Stromal cell of bone marrow (primary cell): ENCODE results near the gene VN1R2.
"Not testable (repeated sequence)": the region's sequence is repeated elsewhere in the genome, so short reads cannot be mapped to it uniquely, and the experiment has no call there.

Experiments used
- DNase-seq: peaks from one replicate; pipeline ENCODE4 v3.0.0-alpha.2; 2012; ENCODE audit warnings: low read depth

VN1R2 gene, protein sequence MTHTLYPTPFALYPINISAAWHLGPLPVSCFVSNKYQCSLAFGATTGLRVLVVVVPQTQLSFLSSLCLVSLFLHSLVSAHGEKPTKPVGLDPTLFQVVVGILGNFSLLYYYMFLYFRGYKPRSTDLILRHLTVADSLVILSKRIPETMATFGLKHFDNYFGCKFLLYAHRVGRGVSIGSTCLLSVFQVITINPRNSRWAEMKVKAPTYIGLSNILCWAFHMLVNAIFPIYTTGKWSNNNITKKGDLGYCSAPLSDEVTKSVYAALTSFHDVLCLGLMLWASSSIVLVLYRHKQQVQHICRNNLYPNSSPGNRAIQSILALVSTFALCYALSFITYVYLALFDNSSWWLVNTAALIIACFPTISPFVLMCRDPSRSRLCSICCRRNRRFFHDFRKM

DNA sequence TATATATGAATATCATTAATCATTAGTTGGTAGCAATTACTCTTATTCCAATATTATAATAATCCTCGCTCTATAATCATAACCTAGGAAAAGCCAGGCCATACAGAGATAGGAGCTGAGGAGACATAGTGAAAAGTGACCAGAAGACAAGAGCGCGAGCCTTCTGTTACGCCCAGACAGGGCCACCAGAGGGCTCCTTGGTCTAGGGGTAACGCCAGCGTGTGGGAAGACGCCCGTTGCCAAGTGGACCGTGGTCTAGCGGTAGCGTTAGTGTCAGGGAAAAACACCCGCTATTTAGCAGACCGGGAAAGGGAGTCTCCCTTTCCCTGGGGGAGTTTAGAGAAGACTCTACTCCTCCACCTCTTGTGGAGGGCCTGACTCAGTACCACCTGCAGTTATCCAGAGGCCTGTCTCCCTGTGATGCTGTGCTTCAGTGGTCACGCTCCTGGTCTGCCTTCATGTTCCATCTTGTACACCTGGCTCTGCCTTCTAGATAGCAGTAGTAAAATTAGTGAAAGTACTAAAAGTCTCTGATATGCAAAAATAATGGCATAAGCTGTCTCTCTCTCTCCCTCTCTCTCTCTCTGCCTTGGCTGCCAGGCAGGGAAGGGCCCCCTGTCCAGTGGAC lies at the start of gene VN1R2:
VN1R2 (plus strand) TSS at position 578 of the 628 bp plus-strand sequence. CDS start 84 bp downstream, outside the sequence.
- not testable (repeated sequence) for DNase-seq

DNA sequence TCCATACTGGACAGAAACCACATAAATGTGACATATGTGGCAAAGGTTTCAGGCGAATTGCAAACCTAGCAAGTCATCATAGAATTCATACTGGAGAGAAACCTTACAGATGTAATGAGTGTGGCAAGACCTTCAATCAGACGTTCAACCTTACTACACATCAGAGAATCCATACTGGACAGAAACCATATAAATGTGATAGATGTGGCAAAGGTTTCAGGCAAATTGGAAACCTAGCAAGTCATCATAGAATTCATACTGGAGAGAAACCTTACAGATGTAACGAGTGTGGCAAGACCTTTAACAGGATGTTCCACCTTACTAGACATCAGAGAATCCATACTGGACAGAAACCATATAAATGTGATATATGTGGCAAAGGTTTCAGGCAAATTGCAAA lies 46.5 kb upstream of the VN1R2 start:
- not testable (repeated sequence) for DNase-seq

DNA sequence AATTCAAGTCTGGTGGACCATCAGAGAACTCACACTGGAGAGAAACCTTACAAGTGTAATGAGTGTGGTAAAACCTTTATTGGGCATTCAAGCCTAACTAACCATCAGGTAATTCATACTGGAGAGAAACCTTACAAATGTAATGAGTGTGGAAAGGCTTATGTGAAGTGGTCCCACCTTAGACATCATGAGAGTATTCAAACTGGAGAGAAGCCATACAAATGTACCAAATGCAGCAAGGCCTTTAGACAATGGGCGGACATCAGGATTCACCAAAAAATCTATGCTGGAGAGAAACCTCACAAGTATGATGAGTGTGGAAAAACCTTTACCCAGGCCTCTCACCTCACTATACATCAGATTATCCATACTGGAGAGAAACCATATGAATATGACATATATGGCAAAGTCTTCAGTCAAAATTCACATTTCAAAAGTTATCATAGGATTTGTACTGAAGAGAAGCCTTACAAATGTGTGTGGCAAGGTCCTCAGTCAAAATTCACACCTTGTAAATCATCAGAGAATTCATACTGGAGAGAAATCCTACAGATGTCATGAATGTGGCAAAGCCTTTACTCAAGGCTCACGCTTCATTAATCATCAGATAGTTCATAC lies 45.3 kb upstream of the VN1R2 start:
- no peak for DNase-seq

DNA sequence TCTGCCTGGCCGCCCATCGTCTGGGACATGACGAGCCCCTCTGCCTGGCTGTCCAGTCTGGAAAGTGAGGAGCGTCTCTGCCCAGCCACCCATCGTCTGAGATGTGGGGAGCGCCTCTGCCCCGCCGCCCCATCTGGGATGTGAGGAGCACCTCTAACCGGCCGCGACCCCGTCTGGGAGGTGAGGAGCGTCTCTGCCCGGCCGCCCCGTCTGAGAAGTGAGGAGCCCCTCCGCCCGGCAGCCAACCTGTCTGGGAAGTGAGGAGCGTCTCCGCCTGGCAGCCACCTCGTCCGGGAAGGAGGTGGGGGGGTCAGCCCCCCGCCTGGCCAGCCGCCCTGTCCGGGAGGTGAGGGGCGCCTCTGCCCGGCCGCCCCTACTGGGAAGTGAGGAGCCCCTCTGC lies 35.4 kb upstream of the VN1R2 start:
- not testable (repeated sequence) for DNase-seq

DNA sequence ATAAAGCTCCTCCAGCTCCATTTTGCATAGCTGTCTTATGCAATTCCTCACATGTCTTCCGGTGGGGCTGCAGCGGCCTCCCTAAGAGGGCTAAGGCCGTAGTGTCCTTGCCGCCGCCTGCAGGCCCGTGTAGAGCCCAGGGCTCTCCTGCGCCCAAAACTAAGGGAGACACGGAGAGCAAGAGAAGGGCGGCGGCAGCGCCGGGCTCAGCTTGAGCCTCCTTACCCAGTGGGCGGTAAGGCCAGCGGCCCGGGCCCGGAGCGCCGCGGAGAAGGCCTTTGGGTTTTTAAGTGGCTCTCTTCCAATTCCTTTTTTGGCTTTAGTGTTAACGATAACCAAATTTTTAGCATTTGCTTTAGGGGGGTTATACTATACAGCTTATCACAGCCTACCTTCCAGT lies 33.5 kb upstream of the VN1R2 start:
- no peak for DNase-seq

DNA sequence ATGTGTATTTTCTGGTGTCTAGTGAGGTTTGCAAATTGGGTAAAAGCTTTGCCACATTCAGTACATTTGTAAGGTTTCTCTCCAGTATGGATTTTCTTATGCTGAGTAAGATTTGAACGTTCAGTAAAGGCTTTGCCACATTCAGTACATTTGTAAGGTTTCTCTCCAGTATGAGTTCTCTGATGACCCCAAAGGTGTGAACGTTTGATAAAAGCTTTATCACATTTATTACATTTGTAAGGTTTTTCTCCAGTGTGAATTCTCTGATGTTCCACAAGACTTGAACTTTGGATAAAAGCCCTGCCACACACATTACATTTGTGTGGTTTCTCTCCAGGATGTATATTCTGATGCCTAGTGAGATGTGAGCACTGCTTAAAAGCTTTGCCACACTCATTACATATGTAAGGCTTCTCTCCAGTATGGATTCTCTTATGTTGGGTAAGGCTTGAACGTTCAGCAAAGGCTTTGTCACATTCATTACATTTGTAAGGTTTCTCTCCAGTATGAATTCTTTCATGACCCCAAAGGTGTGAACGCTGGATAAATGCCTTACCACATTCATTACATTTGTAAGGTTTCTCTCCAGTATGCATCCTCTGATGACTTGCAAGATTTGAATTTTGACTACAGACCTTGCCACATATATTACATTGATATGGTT lies 20.8 kb upstream of the VN1R2 start:
- DNase-seq = no peak

DNA sequence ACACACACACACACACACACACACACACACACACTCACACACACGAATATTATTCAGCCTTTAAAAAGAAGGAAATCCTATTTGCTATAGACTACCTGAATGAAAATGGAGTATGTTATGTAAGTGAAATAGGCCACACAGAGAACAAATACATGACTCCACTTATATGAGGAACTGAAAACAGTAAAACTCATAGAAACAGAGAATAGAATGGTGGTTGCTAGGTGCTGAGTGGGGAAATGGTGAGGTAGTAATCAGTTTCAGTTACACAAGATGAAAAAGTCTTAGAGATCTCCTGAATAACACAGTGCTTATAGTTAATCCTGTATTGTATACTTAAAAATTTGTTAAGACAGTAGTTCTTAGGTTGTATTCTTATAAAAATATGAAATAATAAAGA lies 11.6 kb upstream of the VN1R2 start:
- DNase-seq = no peak

DNA sequence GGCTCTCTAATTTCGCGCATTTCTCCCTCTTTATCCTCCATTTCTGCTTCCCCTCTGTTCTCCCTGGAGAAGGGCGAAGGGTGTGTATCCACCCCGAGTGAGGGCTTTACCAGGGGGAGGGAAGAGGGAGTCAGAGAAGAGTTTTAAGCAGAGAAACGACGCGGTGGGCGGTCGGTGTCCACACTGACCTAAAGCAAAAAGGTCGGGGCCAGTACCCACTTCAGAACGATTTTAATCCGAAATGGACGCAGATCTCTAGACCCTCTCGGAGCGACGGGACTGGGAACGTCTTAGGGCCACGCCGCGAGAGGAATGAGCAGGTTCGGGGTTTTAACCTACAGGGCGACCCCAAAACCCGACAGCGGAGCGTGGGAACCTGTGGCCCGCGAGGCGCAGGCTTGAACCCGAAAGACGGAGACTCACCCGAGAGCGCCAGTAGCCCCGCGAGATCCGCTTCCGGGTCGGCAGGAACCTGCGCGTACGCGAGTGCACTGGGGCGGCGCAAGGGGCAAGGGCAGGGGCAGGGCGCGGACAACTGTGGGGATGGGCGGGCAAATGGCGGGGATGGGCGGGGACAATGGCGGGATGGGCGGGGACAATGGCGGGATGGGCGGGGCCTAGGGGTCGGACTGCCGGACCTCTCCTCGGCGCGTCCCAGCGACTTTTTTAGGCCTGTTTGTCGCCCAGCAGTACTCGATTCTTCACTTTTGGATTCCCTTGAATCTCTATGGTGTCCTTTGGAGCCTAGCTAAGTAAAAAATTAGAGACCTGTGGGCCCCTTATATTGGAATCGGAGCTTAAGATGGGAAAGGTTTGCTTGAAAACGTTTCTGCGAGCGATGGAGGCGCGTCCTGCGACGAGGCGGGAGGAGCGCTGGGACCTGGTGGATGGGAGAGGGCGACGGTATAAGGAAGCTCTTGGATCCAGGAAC lies 3.4 kb upstream of the VN1R2 start, which contains the start of gene ZNF677:
ZNF677 (minus strand) TSS at position 463 of the 931 bp plus-strand sequence. CDS start 3,323 bp downstream, outside the sequence.
- DNase-seq = peak; percentile 74

DNA sequence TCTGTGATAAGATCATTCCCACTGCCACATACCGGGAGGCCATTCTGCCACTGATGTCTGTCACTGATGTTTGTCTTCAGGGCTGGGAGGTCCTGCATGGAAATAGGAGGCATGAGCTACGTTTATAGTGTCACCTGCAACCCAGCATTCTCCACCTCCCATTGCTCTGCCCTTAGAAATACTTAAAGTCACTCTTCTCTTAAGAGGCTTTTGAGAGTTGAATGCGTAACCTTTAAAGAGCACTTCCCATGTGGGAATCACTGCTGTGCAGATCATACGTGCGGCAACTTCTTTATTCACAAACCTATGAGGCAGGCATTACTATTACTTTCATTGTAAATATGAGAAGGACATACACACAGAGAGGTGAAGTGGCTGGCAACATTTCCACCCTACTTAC lies 9.5 kb downstream of the VN1R2 start, which contains the start of gene VN1R4:
VN1R4 (minus strand) TSS at position 101 of the 400 bp plus-strand sequence; CDS start at position 43, 58 bp downstream.
- DNase-seq = not testable (repeated sequence)

DNA sequence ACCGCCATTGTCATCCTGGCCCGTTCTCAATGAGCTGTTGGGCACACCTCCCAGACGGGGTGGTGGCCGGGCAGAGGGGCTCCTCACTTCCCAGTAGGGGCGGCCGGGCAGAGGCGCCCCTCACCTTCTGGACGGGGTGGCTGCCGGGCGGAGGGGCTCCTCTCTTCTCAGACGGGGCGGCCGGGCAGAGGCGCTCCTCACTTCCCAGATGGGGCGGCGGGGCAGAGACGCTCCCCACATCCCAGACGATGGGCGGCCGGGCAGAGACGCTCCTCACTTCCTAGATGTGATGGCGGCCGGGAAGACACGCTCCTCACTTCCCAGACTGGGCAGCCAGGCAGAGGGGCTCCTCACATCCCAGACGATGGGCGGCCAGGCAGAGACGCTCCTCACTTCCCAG lies 11.8 kb downstream of the VN1R2 start:
- not testable (repeated sequence) for DNase-seq

DNA sequence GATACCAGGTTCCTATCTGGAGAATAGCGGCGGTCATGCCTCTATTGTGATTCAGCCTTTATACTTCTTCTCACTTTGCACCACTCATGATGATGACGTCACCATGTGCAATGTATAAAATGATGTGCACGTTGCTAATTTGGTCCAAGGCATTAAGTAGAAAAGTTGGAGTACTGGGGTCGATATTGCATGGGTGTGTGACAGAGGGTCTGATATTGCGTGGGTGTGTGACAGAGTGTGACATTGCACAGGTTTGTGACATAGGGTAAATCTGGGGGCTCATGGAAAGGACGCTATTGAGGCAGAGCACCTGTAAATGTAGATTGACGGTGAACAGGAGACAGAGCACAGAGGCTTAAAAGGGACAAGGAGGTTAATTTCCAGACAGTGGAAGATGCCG lies 14.0 kb downstream of the VN1R2 start:
- no peak for DNase-seq

DNA sequence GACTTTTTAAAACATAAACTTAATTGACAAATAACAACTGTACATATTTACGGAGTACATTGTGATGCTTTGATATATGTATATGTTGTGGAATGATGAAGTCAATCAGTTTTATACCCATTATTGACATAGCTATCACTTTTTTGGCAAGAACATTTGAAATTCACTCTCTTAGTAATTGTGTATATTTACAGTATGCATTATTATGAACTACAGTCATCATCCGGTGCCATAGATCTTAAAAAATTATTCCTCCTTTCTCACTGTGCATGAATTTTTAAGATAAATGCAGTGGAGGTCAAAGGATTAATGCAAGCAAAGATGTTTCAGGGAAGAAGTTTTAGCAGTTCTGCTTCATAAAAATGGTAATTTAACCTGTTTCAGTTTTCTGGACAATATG lies 17.4 kb downstream of the VN1R2 start:
- no peak for DNase-seq

DNA sequence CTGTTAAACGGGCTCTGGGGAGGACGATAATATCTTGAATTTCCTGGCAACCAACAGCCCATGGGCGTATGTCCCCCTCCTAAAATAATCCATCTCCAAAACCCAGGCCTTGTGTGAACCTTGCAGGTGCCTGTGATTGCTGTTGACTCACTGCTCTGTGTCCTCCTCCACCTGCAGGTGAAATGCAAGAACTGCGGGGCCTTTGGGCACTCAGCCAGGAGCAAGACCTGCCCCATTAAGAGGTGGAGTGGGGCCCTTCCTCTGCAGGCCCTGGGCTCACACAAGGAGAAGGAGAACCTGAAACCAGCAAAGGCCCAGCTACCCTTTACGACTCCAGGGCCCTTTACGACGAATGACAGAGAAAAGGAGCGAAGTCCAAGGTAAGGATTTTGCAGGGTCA lies 23.9 kb downstream of the VN1R2 start:
- DNase-seq = not testable (repeated sequence)

DNA sequence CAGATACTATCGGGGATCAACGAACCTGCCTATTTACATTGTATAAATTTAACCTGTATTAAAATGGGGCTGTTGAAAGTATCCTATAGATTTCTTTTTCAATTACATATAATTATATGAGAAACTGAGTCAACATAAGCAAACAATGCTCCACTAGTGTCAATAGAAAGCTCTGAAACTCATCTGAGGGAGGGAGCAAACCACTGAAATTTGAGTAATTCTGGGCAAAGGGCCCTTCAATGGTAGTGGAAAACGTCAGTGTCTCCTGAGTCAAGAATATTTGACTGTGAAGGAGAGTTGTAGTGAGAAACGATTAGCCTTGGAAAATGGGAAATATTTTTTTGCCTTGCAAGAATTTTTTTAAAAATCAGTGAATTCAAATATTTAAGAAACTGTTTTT lies 27.0 kb downstream of the VN1R2 start:
- no peak for DNase-seq

DNA sequence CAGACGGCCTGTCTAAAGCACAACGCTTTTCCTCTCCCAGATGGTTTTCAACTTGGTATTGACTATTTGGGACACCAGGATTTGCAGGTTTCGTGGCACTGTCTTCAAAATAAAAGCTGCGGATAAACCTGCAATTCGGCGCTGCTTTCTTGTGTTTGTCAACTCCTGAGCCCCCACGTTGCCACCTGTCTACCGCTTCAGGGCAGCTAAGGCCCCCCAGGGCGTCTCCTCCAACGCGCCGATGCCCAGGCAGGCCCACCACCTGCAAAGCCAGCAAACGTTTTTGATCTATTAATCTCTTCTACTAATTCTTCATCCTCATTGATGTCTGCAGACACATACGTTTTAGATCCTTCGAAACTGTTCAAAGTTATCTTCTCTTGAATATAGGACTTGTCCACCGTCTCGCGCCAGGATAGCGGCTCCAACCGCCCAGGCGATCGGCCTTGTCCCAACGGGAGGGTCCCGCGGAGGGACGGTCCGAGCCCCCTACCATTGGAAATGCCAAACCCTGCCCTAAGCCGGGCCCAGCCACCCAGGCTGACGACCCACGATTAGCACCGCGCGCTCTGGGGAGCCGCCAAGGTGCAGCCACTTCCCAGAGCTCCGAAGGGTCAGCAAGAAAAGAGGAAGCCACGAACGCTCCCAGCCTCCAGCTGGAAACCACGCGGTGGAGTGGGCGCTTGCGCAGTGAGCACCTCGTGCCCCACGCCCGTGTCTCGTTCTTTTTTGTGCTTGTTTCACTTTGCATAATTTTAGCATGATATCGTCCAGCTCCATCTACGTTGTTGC lies 32.9 kb downstream of the VN1R2 start:
- no peak for DNase-seq

DNA sequence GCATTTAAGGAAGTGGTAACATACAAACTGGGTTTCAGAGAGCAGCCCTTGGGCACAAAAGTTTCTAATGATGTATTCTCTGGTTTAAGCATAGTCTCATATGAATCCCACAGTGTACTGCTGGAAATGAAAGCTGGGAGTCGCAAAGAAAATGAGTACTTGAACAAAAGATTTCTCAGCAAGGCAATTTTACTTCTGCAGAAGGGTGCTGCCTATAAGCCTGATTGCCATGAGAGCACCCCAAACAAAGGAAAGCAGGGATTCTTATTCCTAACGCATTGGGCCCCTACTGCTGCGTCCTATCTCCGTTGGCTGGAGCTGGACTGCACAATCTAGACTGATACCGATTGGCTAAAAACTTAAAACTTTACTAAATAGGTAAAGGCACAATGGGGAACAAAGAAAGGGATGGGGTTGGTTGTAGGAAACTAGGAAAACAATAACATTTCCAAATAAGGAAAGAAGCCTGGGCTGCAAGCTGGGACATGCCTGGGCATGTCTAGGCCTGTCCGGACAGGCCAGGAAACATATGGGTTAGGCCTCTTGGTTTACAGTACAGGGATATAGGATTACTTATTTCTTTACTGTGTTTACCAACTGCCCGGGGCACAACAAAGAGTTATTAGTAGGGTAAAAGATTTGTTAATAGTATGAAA lies 36.8 kb downstream of the VN1R2 start:
- no peak for DNase-seq

DNA sequence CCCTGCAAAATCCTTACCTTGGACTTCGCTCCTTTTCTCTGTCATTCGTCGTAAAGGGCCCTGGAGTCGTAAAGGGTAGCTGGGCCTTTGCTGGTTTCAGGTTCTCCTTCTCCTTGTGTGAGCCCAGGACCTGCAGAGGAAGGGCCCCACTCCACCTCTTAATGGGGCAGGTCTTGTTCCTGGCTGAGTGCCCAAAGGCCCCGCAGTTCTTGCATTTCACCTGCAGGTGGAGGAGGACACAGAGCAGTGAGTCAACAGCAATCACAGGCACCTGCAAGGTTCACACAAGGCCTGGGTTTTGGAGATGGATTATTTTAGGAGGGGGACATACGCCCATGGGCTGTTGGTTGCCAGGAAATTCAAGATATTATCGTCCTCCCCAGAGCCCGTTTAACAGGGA lies 43.2 kb downstream of the VN1R2 start:
- DNase-seq = not testable (repeated sequence)

DNA sequence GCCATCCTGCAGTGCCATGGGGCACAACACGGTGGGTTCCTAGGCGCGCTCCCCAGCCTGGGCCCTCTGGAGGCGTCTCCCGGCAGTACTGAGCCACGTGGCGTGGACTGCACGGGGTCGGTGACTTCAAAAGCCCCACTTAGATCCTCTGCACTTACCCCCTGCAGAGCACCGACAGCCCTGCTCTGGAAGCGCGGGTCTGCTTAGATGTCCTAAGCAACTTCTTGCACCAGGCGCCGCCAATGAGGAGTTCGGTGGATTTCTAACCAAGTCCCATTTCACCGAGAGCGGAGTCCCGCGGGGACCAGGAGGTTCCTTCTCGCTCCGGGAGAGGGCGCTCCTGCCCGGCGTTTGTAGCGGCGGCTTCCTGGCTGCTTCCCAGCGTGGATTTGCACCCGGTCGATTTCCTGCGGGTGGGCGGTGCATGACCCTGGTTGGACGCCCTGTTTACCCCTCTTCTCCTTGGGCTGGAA lies 50.3 kb downstream of the VN1R2 start:
- no peak for DNase-seq
